Left cardiac atrium (tissue), 4 donors: ENCODE measurements around the gene TMEM169. TPM values are rescaled to one million over a fixed set of nuclear protein-coding genes. Genes with fewer than 3 reads are reported as not detected.
A peak's percentile ranks its signal among the peaks of the same experiment; 100 is the strongest.

Source experiments
- ATAC-seq, 2 donors: fragments of 200-7000 bp; cut with Tn5 transposase; one replicate each; pipeline ENCODE4 v1.9.1; 2020; ENCODE audit warnings: mild to moderate bottlenecking in 2 of 2, moderate library complexity in 2 of 2
- DNase-seq: peaks from one replicate; pipeline ENCODE4 v3.0.0-alpha.2; 2020
- intact Hi-C, 2 donors: fragments of 100-400 bp; cut with DNase I; formaldehyde crosslinking; loops; one replicate each; pipeline versions ENCODE4 v1.14.1 to v1.15.1; 2022 to 2023
- long read RNA-seq: library from polyadenylated mRNA; unstranded; transcript quantifications from one replicate; pipeline ENCODE4 v2.0.0, GENCODE V29; 2021
- total RNA-seq, 2 donors: library from RNA; stranded (reverse); fragmentation: NEBNext Ultra II Directional; extraction: Animal tissue kit (Norgen Biotek cat#: 25700); gene quantifications; one replicate each; pipeline ENCODE4 v1.2.1, GENCODE V29; 2021
- donor health status: DM: no; HTN: yes; CAD: no.
- donor health status: DM: no; HTN: yes; CAD: no; lungs with severe emphysema.
- donor health status: DM: yes; HTN: yes; CAD: no.
- donor health status: Dilated cardiomyopathy.

The TMEM169 gene
- under 1 TPM; 0.13 to 0.27 TPM for total RNA-seq
- long read RNA-seq: 0 reads

DNA sequence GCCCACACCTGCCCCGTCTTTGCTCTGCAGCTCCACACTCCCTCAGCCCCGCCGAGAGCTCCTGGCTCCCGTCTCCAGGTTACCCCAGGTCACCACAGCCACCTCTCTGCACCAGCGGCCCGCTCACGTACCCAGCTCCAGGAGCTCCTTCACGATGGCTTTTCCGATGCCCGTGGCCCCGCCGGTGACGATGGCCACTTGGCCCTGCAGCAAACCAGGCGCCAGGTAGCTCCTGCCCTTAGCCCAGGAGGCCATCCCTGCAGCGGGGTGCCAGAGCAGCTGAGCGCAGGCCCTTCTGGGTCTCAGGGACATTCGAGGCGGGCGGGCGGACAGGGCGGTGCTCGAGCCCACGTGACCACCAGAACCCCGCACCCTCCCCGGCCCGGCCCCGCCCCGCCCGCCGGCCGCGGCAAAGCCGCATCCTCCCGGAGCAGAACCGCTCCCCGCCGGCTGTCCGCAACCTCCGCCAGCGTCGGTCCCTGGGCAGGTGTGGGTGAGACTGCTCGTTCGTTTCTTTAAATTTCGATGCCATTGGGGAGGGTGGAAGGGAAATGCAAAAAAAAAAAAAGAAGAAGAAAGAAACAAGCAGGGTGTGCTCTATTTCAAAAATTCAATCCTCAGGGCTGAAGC, at the start of gene TMEM169, which contains the start of gene PECR:
TMEM169 (plus strand) TSS at position 433 of the 630 bp plus-strand sequence. CDS start 14,045 bp downstream, outside the sequence.
PECR (minus strand) TSS at position 323 of the 630 bp plus-strand sequence; CDS start at position 255, 68 bp downstream.
- ATAC-seq (peak; percentile 99), DNase-seq (peak; percentile 87)
- intact Hi-C loops: no loop called here

GRCh38 chr2:216031960-216032689, 49.6 kb upstream of the TMEM169 start:
- no peak for DNase-seq
- no peak for ATAC-seq
- intact Hi-C loops: no loop called here

GRCh38 chr2:216033403-216033802, 48.3 kb upstream of the TMEM169 start:
- intact Hi-C loops: no loop called here
- DNase-seq (no peak), ATAC-seq (no peak)

GRCh38 chr2:216034065-216034464, 47.7 kb upstream of the TMEM169 start:
- intact Hi-C loops: no loop called here
- ATAC-seq: peak; percentile 49 to 53
- DNase-seq: peak; percentile 49

DNA sequence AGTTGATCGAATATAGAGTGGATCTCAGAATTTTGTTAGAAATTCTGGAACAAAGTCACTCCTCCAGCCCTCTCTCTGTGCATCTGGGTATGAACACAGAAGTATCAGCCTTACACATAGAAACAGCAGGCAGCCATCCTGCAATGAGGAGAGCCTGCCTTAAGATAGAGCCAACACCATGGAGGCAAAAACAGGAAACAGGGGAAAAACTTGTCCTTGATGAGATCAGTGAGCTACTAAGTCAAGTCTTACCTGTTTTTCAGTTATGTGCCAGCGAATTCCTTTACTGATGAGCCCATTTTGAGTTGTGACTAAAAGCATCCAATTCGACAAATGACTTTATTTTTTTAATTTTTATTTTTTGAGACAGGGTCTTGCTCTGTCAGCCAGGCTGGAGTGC, 41.8 kb upstream of the TMEM169 start:
- DNase-seq (no peak), ATAC-seq (no peak)
- intact Hi-C loops: no loop called here

DNA sequence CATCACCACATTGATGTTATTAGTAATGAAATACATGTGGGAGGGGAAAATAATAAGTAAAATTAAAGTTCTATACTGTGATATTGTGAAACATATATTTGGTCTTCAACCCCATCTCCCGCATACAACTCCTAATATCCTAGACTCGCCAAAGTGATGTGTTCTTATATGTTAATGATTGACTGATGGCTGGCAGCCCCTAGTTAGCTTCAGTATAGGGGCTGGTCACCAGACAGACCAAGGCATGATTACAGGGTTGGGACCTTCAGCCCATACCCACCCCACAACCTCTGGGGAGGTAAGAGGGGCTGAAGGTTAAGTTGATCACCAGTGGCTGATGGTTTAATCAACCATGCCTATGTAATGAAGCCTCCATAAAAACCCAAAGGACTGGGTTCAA, 40.3 kb upstream of the TMEM169 start:
- intact Hi-C loops: no loop called here
- ATAC-seq: no peak
- DNase-seq: no peak

- intact Hi-C loops: no loop called here
- DNase-seq (no peak), ATAC-seq (no peak)
Measured at GRCh38 chr2:216043949-216044348, 37.8 kb upstream of the TMEM169 start.

- intact Hi-C loops: no loop called here
- DNase-seq (no peak), ATAC-seq (no peak)
Measured at GRCh38 chr2:216044883-216045486, 36.7 kb upstream of the TMEM169 start.

GRCh38 chr2:216047397-216047796, 34.3 kb upstream of the TMEM169 start:
- intact Hi-C loops: no loop called here
- ATAC-seq (no peak), DNase-seq (no peak)

- intact Hi-C loops: no loop called here
- ATAC-seq (no peak), DNase-seq (no peak)
Measured at GRCh38 chr2:216049452-216049851, 32.3 kb upstream of the TMEM169 start.

GRCh38 chr2:216051350-216051749, 30.4 kb upstream of the TMEM169 start:
- DNase-seq: no peak

DNA sequence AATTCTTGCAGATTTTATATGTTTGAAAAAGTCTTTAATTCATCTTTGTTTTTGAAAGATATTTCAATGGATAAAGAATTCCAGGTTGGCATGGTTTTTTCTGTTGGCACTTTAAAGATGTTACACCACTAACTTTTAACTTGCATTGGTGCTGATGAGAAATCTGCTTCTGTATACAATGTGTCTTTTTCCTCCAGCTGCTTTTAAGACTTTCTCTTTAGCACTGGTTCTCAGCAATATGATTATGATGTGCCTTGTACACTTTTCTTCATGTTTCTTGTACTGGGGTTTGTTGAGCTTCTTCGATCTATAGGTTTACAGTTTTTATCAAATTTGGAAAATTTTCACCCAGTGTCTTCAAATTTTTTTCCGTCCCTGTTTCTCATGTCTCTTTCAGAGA, 29.3 kb upstream of the TMEM169 start:
- no peak for ATAC-seq

More at GRCh38 chr2:216051350-216051749, 30.4 kb upstream of the TMEM169 start:
- intact Hi-C loops: no loop called here
- no peak for ATAC-seq

DNA sequence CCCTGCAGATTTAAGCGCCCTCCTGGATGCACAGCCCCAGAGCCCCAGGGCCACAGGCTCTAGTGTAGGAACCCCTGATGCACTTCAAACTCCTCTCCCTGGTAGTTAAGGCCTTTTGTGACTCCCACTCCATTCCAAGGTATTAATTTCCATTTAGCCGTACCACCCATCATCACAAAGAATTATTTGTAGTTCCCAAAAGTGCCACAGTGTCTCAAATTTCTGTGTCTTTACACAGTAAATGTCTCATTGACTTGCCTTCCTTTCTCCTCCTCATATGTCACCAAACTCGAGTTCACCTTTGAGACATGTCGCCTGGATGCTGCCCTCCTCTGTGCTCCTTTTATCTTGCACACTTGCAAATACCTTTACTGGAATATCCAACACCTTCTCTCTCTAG, 26.0 kb upstream of the TMEM169 start:
- intact Hi-C loops: no loop called here
- no peak for ATAC-seq
- no peak for DNase-seq

More for the DNA sequence above, 29.3 kb upstream of the TMEM169 start:
- no peak for DNase-seq
- intact Hi-C loops: no loop called here

- DNase-seq (no peak), ATAC-seq (no peak)
- intact Hi-C loops: no loop called here
Measured at GRCh38 chr2:216056739-216057138, 25.0 kb upstream of the TMEM169 start.

- intact Hi-C loops: no loop called here
- no peak for DNase-seq
- ATAC-seq: peak in 1 of 2 donors; percentile 38
Measured at GRCh38 chr2:216057688-216058193, 24.0 kb upstream of the TMEM169 start.

GRCh38 chr2:216059233-216059834, 22.4 kb upstream of the TMEM169 start:
- intact Hi-C loops: no loop called here
- no peak for ATAC-seq
- no peak for DNase-seq

DNA sequence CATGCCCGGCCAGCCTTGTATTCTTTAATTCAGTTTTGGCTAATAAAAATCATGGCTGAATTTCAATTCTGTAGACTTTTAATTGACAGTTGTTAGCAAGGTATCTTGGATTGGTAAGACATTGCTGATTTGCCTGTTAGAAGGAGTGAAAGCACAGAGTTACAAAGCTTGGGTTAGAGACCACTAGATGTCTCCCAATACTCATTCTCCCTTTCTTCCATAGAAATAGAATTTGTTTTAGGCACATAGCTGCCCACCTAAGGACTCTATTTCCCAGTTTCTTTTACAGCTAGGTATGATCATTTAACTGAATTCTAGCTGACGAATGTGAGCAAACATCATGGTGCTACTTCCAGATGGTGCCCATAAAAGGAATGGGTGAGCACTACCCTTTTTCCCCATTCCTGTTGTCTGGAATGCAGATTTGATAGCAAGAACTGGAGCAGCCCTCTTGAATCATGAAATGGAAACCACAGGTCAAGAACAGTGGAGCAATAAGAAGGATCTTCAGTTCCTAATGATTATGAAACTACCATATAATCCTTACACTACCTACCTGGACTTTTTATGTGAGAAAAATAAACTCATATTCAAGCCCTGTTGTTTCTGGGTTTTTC, 17.6 kb upstream of the TMEM169 start:
- intact Hi-C loops: no loop called here
- no peak for DNase-seq
- ATAC-seq: no peak

GRCh38 chr2:216064665-216065064, 17.1 kb upstream of the TMEM169 start:
- DNase-seq (no peak), ATAC-seq (no peak)
- intact Hi-C loops: no loop called here

- ATAC-seq (no peak), DNase-seq (no peak)
- intact Hi-C loops: no loop called here
Measured at GRCh38 chr2:216066230-216066629, 15.5 kb upstream of the TMEM169 start.
